HAP-1 (cell line): ENCODE results near the gene SLC26A9.

ENCODE experiments used
- DNase-seq, 2 experiments: peaks; one replicate each; pipeline ENCODE4 v3.0.0-alpha.2; 2016 to 2020; ENCODE audit warnings: low spot score in 2 of 2
- H3K27me3 ChIP-seq: fragments of 250-450 bp; sonication (Bioruptor Pico); 2 replicates; pipeline ENCODE4 v1.5.1; 2020; ENCODE audit warnings: low read depth, mild to moderate bottlenecking, moderate library complexity
- H3K36me3 ChIP-seq: fragments of 250-450 bp; sonication (Bioruptor Pico); replicated peaks from 2 replicates; pipeline ENCODE4 v1.5.1; 2020; ENCODE audit warnings: mild to moderate bottlenecking
- H3K4me1 ChIP-seq: fragments of 250-450 bp; sonication (Bioruptor Pico); 2 replicates; pipeline ENCODE4 v1.5.1; 2020; ENCODE audit warnings: mild to moderate bottlenecking
- H3K4me3 ChIP-seq: fragments of 250-450 bp; sonication (Bioruptor Pico); 2 replicates; pipeline ENCODE4 v1.5.1; 2020; ENCODE audit warnings: mild to moderate bottlenecking, moderate library complexity
- H3K9me3 ChIP-seq: fragments of 250-450 bp; sonication (Bioruptor Pico); 2 replicates; pipeline ENCODE4 v1.5.1; 2020; ENCODE audit warnings: mild to moderate bottlenecking, moderate library complexity
- in situ Hi-C: fragments of 300-500 bp; cut with MboI; formaldehyde crosslinking; loops from 3 replicates; pipeline ENCODE4 v1.14.3; 2020; ENCODE audit warnings: low sequenced_read_pairs, inconsistent platforms, mixed read lengths

SLC26A9 gene

GRCh38 chr1:205978676-205979075 lies 35.4 kb upstream of the SLC26A9 start:
- Histone ChIP-seq H3K9me3 (no peaks in the 10 kb centered on the region), H3K36me3 (no peaks in the 10 kb centered on the region), H3K4me3 (no peak overlapping the region), H3K27me3 (no peaks in the 10 kb centered on the region), H3K4me1 (no peaks in the 10 kb centered on the region)
- in situ Hi-C loops = no loop called here
- no peak for DNase-seq

GRCh38 chr1:205977402-205978014 lies 34.3 kb upstream of the SLC26A9 start:
- in situ Hi-C loops = no loop called here
- peak; percentile 72 to 88 for DNase-seq
- Histone ChIP-seq H3K27me3 (no peaks in the 10 kb centered on the region), H3K36me3 (no peaks in the 10 kb centered on the region), H3K9me3 (no peaks in the 10 kb centered on the region), H3K4me3 (no peak overlapping the region), H3K4me1 (no peaks in the 10 kb centered on the region)

GRCh38 chr1:205976708-205977401 lies 33.6 kb upstream of the SLC26A9 start:
- in situ Hi-C loops = no loop called here

GRCh38 chr1:205976036-205976435 lies 32.8 kb upstream of the SLC26A9 start:
- no peak for DNase-seq
- Histone ChIP-seq H3K27me3 (no peaks in the 10 kb centered on the region), H3K4me3 (no peak overlapping the region), H3K4me1 (no peaks in the 10 kb centered on the region), H3K36me3 (no peaks in the 10 kb centered on the region), H3K9me3 (no peaks in the 10 kb centered on the region)
- in situ Hi-C loops = no loop called here

More at GRCh38 chr1:205976708-205977401, 33.6 kb upstream of the SLC26A9 start:
- H3K27me3 ChIP-seq = no peaks in the 10 kb centered on the region
- no peak overlapping the region for H3K4me3 ChIP-seq
- no peaks in the 10 kb centered on the region for H3K4me1 ChIP-seq
- H3K9me3 ChIP-seq = no peaks in the 10 kb centered on the region
- no peaks in the 10 kb centered on the region for H3K36me3 ChIP-seq
- peak in 1 of 2 experiments; percentile 48 for DNase-seq

GRCh38 chr1:205975387-205975998 lies 32.2 kb upstream of the SLC26A9 start:
- Histone ChIP-seq H3K4me3 (no peak overlapping the region), H3K9me3 (no peaks in the 10 kb centered on the region), H3K27me3 (no peaks in the 10 kb centered on the region), H3K36me3 (no peaks in the 10 kb centered on the region), H3K4me1 (no peaks in the 10 kb centered on the region)
- DNase-seq = no peak
- in situ Hi-C loops = no loop called here

GRCh38 chr1:205974712-205975111 lies 31.5 kb upstream of the SLC26A9 start:
- H3K36me3 ChIP-seq = no peaks in the 10 kb centered on the region
- H3K9me3 ChIP-seq = no peaks in the 10 kb centered on the region
- H3K4me1 ChIP-seq = no peaks in the 10 kb centered on the region
- no peaks in the 10 kb centered on the region for H3K27me3 ChIP-seq
- in situ Hi-C loops = no loop called here
- DNase-seq = no peak
- H3K4me3 ChIP-seq = no peak overlapping the region

- Histone ChIP-seq H3K9me3 (no peaks in the 10 kb centered on the region), H3K36me3 (no peaks in the 10 kb centered on the region), H3K4me3 (no peak overlapping the region), H3K4me1 (no peaks in the 10 kb centered on the region), H3K27me3 (no peaks in the 10 kb centered on the region)
- in situ Hi-C loops = no loop called here
- DNase-seq = no peak
These were observed 30.3 kb upstream of the SLC26A9 start for GRCh38 chr1:205973377-205974232.

GRCh38 chr1:205972491-205973168 lies 29.4 kb upstream of the SLC26A9 start:
- Histone ChIP-seq H3K9me3 (no peaks in the 10 kb centered on the region), H3K4me3 (no peak overlapping the region), H3K36me3 (no peaks in the 10 kb centered on the region), H3K27me3 (no peaks in the 10 kb centered on the region), H3K4me1 (no peaks in the 10 kb centered on the region)
- DNase-seq = peak in 1 of 2 experiments; percentile 25
- in situ Hi-C loops = no loop called here

- no peaks in the 10 kb centered on the region for H3K4me1 ChIP-seq
- H3K4me3 ChIP-seq = no peak overlapping the region
- no peaks in the 10 kb centered on the region for H3K36me3 ChIP-seq
- no peak for DNase-seq
- in situ Hi-C loops = no loop called here
- H3K27me3 ChIP-seq = no peaks in the 10 kb centered on the region
- no peaks in the 10 kb centered on the region for H3K9me3 ChIP-seq
These were observed 28.8 kb upstream of the SLC26A9 start for GRCh38 chr1:205972081-205972480.

GRCh38 chr1:205971082-205971481 lies 27.8 kb upstream of the SLC26A9 start:
- Histone ChIP-seq H3K4me3 (no peak overlapping the region), H3K9me3 (no peaks in the 10 kb centered on the region), H3K4me1 (no peaks in the 10 kb centered on the region), H3K27me3 (no peaks in the 10 kb centered on the region), H3K36me3 (no peaks in the 10 kb centered on the region)
- DNase-seq = no peak
- in situ Hi-C loops = no loop called here

GRCh38 chr1:205970486-205970885 lies 27.2 kb upstream of the SLC26A9 start:
- in situ Hi-C loops = no loop called here
- Histone ChIP-seq H3K9me3 (no peaks in the 10 kb centered on the region), H3K4me1 (no peaks in the 10 kb centered on the region), H3K4me3 (no peak overlapping the region), H3K27me3 (no peaks in the 10 kb centered on the region), H3K36me3 (no peaks in the 10 kb centered on the region)
- no peak for DNase-seq

GRCh38 chr1:205969229-205969628 lies 26.0 kb upstream of the SLC26A9 start:
- Histone ChIP-seq H3K36me3 (no peaks in the 10 kb centered on the region), H3K4me3 (no peak overlapping the region), H3K27me3 (no peaks in the 10 kb centered on the region), H3K4me1 (no peaks in the 10 kb centered on the region), H3K9me3 (no peaks in the 10 kb centered on the region)
- no peak for DNase-seq
- in situ Hi-C loops = loop anchor here (5.0 kb wide), 1 partner anchor 37 kb away; no protein-coding TSS in a partner anchor
